HG02763 (cell line): ENCODE results near the gene EBF4.

Source experiments
- ATAC-seq: cut with Tn5 transposase; IDR thresholded peaks from one replicate; pipeline ENCODE4 v1.9.1; 2021; ENCODE audit warnings: mild to moderate bottlenecking, moderate library complexity; ENCODE audit not compliant: unreplicated experiment

EBF4 gene

DNA sequence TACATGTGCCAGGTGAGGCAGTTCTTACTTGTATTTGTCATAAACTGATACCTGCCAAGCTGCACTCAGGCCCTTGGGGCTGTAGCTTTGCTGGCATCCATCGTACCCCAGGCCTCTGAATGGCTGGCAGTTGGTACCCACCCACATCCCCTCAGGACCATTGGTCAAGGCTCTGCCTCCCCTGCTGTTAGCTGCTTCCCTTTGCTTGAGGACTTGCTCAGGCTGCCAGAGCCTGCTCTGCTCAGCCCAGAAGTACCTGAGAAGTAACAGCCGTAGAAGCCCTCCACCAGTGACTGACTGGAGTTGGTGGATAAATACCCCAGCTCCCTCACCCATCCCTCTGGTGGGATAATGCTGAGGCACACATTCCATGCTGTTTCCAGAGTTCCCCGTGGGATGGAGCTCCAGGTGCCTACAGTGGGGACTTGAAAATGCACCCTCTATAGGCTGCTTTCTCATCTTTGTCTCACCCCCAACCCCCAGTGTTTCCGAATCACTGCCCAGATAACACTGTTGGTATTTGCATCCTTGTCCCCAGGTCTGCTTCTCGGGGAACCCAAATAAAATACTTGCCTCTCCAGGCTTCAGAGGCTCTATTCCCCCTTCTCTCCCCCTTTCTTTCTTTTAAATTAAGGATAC is 7.3 kb downstream of the EBF4 start:
- no peak for ATAC-seq

DNA sequence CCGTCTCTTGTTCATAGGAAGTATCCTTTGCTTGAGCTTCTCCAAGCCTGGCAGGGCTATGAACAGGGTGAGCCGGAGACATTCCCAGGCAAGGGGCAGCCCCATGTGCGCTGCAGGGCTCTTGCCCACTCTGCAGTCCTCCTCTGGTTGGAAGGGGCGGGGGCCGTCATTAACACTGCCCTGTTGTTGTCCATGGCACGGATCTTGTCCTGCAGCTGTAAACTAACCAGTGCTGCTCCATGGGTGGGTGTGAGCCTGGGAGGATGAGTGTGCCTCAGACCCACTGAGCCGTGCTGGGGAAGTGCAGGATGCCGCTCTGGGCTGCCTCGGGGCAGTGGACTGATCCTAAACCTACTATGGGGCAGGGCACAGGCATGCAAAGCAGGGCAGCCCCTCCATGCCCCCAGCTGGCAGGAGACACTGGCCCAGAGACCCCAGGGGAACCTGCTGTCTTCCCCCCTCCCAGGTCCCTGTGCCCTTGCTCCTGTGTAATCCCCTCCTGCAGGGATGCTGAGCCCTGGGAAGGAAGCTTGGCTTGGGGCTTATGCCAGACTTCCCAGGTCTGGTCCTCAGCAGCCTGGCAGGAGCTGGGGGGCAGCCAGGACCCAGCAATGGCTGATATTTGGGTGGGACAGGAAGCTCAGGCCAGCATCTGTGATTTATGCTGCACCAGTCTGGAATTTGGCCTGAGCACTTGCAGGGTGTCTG is 8.5 kb downstream of the EBF4 start:
- ATAC-seq: no peak

DNA sequence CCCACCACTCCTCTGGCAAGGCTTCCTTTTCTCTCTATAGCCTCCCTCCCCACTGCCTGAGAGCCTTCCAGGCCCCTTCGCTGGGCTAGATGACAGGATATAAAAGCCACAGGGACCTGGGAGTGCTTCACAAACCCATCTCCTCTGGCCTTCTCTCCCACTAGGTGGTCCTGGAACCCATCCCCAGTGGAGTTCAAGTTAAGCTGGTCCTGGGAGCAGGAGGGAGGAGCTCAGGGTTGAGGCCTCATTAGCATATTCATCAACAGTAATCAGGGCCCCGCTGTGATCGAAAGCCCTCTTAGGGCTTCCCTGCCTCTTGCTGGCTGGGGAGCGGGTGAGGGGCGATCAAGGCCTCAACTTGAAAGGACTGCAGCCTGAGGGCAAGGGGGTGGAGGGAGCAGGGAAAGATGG is 9.1 kb downstream of the EBF4 start:
- ATAC-seq: no peak

DNA sequence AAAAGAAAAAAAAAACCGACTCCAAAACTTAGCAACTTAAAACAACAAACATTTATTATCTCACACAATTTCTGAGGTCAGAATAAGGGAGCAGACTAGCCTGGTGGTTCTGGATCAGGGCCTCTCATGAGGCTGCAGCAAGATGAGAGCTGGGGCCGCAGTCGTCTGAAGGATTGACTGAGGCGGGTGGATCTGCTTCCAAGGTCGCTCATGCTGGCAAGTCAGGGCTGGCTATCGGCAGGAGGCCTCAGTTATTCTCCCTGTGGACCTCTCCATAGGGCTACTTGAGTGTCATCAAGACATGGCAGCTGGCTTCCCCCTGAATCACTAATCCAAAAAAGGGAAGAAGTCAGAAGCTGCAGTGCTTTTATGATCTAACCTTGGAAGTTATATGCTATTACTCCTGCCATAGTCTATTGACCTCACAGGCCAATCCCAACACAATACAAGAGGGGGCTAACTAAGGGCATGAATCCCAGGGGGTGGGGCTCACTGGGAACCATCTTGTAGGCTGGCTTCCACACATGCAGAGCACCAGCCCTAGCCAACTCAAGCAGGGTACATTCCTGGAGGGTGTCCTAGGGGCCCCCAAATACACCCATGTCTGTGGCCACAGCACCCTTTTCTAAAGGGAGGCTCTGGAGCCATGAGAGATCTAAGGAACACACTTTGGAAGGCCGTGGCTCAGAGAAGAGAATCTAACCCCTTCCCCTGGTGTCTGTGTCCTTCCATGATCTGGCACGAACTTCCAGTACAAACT is 11.3 kb downstream of the EBF4 start:
- no peak for ATAC-seq

DNA sequence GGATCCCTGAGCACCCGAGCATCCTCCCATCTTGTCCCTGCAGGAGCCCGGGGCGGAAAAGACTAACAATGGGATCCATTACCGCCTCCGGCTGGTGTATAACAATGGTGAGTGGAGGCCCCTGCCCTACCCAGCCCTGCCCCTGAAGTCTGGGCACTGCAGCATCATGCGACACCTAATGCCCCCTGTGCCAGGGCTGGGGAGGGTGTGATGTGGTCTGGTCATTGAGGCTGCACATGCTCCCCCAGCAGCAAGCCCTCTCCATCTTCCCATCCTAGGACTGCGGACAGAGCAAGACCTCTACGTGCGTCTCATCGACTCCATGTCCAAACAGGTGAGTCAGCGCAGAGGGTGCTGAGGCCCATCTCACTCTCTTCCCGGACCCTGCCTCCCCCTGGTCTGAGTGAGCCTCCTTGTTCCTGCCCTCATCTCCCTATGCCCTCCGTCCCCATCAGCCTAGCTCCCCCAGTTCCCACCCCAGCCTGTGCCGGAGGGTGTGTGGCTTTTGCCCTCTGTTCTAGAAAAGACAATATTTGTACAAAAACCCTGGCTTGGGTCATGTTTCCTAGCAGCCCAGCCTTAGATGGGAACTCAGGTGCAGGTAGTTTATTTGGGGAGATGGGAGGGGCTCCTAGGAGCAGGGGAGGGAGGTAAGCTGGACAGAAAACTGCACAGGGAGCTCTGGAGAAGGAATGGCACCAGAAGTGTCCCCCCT is 13.5 kb downstream of the EBF4 start:
- ATAC-seq: no peak

DNA sequence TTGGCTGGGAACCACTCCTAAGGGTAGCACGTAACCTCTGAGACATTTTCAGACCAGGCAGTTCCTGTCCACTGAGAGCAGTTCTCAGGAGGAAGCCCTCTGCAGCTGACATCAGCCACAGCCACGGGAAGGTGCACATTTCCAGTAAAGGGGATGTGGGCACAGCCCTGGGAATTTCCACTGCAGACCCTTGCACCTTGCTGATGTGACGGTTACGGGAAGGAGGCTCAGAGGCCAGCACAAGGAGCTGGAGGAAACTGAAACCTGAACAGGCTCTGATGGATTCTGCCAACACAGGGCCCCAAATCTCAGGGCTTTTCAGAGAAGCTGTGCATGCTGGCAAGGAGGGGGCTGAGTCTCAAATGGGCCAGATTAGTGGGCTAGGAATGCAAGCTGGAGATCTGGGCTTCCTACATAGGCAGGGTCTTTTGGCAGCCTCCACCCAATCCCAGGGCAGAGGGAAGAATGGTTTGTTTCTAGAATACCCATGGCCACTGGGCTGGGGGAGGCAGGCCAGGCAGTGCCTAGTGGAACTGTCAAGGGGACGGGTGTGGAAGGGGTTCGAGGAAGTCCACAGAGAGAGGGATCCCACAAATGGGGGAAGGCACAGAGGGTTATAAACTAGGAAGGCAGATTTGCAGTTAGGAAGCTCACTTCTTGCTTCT is 14.2 kb downstream of the EBF4 start:
- no peak for ATAC-seq

DNA sequence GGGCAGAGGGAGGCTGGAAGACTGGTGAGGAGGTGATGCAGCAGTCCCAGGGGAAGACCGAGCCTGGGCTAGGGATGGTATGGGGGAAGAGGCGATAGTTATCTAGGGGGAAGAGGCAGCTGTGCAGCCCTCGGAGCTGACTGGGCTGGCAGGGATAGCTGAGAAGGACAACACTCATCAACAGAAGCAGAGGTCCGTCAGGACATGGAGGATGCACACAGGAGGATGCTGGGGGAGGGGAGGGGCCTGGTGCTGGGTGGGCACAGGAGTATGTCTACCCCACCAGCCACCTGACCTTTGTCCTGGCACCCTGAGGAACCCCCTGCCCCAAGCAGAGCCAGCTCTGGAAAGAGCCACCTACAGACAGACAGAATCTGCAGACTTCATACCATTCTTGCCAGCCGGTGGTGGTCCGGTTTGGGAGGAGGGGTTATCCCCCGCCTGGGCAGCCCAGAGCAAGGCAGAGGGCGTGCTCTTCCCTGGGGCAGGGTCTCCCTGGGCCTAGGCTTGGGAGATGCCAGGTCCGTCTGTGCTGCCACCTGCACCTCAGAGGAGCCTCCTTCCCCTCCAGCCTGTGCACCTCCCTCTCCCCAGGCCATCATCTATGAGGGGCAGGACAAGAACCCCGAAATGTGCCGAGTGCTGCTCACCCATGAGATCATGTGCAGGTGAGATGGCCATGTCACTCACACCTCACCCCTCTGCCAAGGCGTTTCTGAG is 14.9 kb downstream of the EBF4 start:
- ATAC-seq: no peak

DNA sequence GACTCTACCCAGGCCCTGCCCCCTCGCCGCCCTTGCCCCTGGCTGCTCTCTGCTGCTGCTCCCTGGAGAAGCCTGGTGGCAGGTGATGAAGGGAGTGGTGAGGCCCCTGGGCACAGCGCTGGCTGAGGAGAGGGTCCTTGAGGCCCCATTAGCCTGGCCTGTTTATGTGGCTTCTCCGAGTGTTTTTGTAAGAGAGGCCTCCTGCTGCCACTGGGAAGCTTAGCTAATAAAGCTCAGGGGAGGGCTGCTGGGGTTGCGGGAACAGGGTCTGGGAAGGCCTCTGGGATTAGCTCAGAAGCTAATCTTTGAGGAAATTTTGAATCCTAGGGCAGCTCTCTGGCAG is 15.5 kb downstream of the EBF4 start:
- no peak for ATAC-seq

DNA sequence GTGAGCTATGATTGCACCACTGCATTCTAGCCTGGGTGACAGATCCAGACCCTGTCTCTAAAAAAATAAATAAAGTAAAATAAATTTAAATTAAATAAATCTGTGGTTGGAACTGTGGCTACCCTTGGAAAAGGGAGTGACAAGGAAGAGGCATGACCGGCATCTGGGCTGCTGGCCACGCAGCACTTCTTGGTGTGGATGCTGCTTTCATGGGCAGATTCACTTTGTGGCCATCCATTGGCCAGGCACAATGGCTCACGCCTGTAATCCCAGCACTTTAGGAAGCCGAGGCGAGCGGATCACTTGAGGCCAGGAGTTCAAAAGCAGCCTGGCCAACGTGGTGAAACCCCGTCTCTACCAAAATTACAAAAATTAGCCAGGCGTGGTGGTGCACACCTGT is 16.1 kb downstream of the EBF4 start:
- no peak for ATAC-seq

DNA sequence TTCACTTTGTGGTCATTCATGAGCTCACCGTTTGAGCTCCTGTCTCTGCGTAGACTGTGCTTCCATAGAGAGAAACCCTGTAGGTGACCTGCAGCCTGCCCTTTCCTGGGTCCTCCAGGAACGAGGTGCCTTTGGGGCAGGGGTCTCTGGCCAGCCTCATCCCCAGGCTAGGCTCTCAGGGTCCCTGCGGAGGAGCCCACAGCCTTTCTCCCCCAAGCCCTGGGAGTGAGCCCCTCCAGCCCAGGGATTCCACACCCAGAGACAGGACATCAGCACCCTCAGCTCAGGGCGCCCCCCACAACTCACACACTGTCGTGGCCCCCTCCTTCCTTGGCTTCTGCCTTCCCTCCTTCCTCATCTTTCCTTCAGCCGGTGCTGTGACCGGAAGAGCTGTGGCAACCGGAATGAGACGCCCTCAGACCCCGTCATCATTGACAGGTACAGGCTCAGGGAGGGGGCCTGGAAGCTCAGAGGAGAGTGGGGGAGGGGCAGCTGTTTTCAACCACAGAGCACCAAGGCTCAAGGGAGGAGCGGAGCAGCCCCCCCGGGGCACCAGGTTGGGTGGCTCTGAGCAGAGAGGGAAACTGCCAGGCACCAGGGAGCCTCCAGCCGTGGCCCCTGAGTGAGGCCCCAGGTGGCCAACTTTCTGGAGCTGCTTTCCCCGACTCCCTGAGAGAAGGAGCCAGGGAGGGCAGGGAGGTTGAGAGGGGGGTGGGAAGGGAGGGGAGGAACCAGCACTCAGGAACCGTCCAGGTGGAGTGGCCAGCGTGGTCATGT is 16.8 kb downstream of the EBF4 start:
- no peak for ATAC-seq

DNA sequence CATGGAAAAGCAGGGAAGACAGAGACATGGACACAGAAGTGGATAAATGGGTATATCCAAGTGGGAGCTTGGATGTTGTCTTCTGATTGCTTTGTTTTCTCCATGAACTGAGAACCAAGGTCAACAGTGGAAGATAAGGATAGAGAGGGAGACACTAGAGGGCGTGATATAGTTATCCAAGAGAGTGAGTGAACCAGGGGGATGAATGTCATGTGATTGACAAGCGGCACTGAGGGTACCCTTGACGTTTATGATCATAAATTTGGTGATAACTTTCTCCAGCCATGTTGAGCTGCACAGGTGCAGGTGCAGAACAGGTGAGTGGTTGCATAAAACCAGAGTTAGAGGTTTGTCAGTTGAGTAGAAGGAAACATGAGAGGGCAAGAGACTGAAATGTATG is 20.7 kb downstream of the EBF4 start:
- ATAC-seq: no peak

DNA sequence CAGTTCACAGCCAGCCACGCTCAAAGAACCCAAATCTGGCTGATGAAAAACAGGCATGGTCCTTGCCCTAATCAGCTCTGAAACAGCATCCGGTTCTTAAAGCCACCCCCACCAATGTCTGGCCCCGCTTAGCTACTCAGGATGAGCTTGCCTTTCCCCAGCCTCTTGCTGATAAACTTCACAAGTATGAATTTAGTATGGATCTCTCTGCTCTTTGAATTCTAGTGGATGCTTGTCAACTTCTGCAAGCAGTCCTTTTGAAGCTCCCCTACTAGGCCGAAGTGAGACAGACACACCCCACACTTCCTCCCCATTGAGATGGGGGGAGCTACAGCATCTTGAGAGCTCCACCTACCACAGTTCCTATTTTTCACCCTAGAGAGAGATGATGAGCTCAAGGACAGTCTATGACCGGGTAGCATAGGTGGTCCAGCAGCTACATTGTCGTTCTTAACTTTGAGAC is 36.7 kb downstream of the EBF4 start:
- ATAC-seq: no peak

DNA sequence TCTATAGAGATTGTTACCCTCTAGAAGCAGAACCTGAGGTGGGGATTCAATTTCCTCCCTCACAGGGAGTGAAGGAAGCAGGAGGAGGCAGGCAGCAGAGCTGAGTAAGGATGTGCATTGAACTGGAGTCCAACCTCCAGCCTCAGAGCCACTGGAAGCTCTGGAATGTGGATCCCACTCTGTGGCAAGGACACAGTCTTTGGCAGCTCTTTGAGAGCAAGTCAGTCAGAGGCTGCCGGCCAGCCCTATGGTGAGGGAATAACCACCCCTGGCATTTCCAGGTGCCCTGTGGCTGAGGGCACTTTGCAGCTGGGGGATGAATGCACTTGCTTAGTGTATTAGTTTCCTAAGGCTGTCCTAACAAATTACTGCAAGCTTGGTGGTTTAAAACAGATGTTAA is 37.2 kb downstream of the EBF4 start:
- no peak for ATAC-seq

DNA sequence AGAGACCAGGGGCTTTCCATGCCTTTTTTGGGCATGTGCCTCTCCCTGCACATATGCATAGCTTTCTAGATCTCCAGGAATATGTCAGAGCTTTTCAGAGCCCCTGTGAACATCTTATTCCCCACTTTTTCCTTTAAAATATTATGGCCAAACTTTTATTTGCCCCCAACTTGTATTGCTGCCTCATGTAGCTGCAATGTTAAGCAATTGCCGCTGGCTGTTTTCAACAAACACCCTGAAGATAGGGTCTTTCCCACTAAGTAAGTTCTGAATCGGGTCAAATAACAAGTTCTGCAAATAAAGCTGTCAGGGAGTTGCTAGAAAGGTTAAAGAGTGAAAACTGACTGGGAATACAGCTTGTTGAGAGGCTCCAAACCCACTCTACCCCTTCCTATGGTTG is 42.3 kb downstream of the EBF4 start:
- no peak for ATAC-seq

DNA sequence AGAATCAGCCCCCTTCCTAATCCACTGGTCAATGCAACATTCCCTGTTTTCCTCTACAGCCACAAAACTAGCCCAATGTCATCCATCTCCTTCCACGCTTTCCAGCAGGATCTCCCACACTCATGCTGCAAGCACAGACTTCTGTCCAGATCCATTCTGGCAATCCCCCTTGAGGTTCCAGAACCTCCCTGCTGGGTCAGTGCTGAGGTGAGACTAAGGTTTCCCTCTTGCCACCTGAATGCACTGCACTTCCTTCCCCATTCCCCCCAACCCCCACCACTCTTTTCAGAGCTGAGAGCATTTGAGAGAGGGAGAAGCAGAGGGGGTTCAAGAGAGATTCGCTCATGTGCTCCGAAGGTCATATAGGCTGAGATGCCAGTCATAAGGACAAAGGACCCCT is 43.9 kb downstream of the EBF4 start:
- no peak for ATAC-seq

DNA sequence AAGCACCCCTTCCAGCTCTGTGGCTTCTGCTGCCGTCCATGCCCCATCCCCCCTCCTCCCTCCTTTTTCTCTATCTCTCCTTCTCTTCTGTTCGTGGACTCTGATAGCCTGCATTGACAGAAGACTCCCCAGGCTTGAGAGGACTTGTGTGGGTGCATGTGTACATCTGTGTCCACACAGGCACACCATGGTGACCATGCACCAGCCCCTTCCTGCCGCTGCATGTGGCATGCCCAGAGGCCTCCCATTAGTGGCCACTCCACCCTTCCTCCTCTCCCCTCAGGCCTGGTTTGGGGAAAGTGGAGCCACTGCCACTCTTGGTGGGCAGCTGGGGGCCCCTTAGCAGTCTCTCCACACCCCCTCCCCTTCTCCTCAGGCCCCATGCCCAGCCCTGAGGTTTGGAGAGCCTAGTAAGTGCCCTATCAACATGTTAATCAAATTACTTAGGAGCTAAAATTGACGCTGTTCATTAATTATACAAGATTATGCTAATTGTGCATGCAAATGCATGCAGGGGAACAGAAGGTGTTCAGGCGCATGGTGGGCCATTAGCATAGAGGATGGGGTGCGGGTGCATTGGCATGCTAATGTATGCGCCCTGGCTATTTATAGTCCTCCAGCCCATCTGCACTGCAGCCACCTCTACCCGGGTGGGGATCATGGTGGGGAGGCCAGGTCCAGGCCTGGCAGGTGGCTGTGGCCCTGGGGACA is 45.9 kb downstream of the EBF4 start:
- ATAC-seq: no peak

DNA sequence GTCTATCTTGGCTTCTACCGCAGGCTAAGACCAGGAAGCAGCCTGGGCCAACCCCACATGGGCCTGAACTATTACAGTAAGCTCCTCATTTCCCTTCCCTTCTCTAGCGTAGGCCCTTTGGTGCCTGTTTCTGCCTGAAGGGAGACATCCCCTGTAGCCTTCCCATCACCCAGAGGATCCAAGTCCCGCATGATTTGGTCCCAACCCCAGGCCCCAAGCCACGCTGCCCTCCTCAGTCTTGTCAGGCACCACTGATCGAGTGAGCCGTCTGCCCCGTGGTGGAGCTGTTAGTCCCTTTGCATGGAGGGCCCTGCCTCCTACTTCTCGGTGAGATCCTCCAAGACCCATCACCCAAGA is 46.4 kb downstream of the EBF4 start:
- ATAC-seq: no peak

DNA sequence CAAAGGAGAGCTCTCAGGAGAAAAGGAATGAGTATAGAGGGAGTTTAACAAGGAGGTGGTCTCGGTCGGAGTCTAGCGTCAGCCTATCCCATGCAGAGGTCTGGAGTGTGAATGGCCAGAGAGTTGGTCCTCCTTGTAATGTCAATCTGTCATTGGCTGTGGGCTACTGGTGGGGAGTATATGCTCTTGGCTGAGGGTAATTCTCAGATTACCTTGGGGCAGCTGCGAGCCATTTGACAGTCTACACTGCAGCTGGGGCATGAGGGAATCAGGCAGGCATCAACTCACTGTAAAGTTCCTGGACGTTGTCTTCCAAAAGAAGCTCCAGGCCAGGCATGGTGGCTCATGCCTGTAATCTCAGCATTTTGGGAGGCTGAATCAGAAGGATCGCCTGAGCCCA is 48.1 kb downstream of the EBF4 start:
- no peak for ATAC-seq

DNA sequence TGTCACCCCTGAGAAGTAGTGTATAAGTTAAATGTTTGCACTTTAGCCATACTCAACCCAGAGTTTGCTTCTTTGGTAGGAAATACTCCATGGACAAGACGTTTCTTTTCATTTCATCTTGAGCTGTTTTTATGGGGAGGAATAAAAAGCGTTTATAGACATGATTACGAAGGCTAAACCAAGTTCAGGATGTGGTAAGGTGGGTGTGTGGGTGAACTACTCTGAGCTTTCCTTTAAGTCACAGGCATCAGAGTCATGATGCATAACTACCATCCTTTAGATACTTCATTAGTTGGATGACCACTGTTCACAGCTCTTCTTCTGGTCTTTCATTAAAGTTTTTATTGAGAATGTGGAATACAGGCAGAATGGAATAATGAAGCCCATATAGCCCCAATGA is 48.9 kb downstream of the EBF4 start:
- ATAC-seq: no peak
